Endothelial cell (in vitro differentiated cells): ENCODE data around the gene SDS. TPM values are rescaled to one million over a fixed set of nuclear protein-coding genes. Genes with fewer than 3 reads are reported as not detected.

ENCODE experiments used
- DNase-seq: peaks from one replicate; pipeline ENCODE4 v3.0.0; 2021; ENCODE audit warnings: low spot score
- H3K27ac Mint-ChIP-seq: one replicate; pipeline ENCODE4 v1.8.0; 2021; ENCODE audit warnings: mixed read lengths, inconsistent platforms; ENCODE audit not compliant: unreplicated experiment
- H3K27me3 Mint-ChIP-seq: one replicate; pipeline ENCODE4 v1.8.0; 2021; ENCODE audit warnings: mild to moderate bottlenecking, moderate library complexity, mixed read lengths, inconsistent platforms; ENCODE audit not compliant: unreplicated experiment
- H3K36me3 Mint-ChIP-seq: one replicate; pipeline ENCODE4 v1.8.0; 2021; ENCODE audit warnings: mild to moderate bottlenecking, low read depth, mixed read lengths, inconsistent platforms; ENCODE audit not compliant: unreplicated experiment
- H3K4me1 Mint-ChIP-seq: one replicate; pipeline ENCODE4 v1.8.0; 2021; ENCODE audit warnings: mild to moderate bottlenecking, mixed read lengths, inconsistent platforms; ENCODE audit not compliant: unreplicated experiment
- H3K4me3 Mint-ChIP-seq: one replicate; pipeline ENCODE4 v1.8.0; 2021; ENCODE audit warnings: mild to moderate bottlenecking, mixed read lengths, inconsistent platforms; ENCODE audit not compliant: unreplicated experiment
- H3K9me3 Mint-ChIP-seq: one replicate; pipeline ENCODE4 v1.8.0; 2021; ENCODE audit warnings: mixed read lengths, inconsistent platforms; ENCODE audit not compliant: unreplicated experiment
- total RNA-seq: library from RNA; stranded (reverse); fragmentation: NEBNext Ultra II Directional; extraction: Animal tissue kit (Norgen Biotek cat#: 25700); gene quantifications from one replicate; pipeline ENCODE4 v1.2.1, GENCODE V29; 2021; ENCODE audit not compliant: unreplicated experiment
- TF ChIP-seq, protein P1 (sequence below): fragments of 200-600 bp; sonication (generic); IDR thresholded peaks from one replicate; pipeline ENCODE4 v1.5.0; 2021; ENCODE audit warnings: antibody characterized with exemption; ENCODE audit not compliant: unreplicated experiment

The SDS gene
- total RNA-seq, 1 donor from 2014 or later = not detected

DNA sequence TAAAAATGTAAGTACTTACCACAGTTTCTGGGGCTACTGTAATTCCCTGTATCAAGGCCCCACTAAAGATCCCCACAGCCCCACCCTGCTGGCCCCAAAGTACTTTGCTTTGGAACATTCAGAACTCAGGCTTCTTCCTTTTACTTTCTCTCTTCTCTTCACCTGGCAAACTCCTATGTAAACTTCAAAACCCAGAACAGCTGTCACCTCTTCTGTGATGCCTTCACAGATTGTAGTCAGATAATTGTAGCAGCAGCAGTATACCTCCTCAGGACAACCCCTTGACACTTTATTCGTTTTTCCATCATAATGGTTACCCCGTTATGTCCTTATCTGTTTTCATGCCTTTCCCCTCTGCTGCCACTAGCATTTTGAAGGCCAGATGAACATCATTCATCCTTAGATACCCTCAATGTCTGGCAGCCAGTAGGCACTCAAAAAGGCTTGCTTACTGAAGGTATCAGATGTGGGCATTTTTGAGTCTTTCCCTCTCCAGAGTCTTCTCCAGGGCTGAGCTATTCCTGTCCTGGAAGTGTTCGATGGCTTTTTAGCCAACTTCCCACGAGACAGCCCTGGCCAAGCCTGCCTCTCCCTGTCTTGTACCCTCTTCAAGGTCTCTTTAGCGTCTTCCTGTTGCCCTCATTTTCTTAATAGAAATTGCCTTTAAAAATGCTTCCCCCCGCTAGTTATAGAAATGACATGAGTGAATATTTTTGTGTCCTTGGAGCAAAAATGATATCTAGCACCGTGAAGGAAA, 37.9 kb downstream of the SDS start:
- Mint-ChIP-seq H3K9me3 (no peaks in the 10 kb centered on the region), H3K27ac (no peak overlapping the region)
- TF ChIP-seq, protein P1, sequence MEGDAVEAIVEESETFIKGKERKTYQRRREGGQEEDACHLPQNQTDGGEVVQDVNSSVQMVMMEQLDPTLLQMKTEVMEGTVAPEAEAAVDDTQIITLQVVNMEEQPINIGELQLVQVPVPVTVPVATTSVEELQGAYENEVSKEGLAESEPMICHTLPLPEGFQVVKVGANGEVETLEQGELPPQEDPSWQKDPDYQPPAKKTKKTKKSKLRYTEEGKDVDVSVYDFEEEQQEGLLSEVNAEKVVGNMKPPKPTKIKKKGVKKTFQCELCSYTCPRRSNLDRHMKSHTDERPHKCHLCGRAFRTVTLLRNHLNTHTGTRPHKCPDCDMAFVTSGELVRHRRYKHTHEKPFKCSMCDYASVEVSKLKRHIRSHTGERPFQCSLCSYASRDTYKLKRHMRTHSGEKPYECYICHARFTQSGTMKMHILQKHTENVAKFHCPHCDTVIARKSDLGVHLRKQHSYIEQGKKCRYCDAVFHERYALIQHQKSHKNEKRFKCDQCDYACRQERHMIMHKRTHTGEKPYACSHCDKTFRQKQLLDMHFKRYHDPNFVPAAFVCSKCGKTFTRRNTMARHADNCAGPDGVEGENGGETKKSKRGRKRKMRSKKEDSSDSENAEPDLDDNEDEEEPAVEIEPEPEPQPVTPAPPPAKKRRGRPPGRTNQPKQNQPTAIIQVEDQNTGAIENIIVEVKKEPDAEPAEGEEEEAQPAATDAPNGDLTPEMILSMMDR = no peak

DNA sequence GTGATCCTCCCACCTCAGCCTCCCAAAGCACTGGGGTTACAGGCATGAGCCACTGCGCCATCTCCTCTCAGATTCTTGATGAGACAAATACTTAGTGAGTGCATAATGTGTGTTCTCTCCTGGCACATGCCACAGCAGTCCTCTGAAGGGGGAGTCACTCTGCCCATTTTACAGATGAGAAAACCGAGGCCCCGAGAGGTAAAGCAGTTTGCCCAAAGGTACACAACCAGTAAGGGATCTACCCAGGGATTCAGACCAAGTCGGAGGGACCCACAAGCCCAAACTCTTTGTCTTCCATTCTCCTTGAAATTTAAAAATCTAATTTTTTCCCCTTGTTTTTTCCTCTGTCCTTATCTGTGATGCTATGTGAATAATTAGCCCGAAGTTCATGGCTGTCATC, 39.0 kb downstream of the SDS start:
- Mint-ChIP-seq H3K4me3 (no peak overlapping the region), H3K9me3 (no peaks in the 10 kb centered on the region), H3K4me1 (no peaks in the 10 kb centered on the region), H3K36me3 (no peaks in the 10 kb centered on the region), H3K27me3 (peaks cover 3% of the 10 kb centered on the region), H3K27ac (no peak overlapping the region)
- DNase-seq = no peak
- TF ChIP-seq, protein P1 = no peak

More for the DNA sequence above, 37.9 kb downstream of the SDS start:
- Mint-ChIP-seq H3K4me3 (no peak overlapping the region), H3K4me1 (no peaks in the 10 kb centered on the region), H3K36me3 (no peaks in the 10 kb centered on the region), H3K27me3 (peaks cover 5% of the 10 kb centered on the region)
- DNase-seq = no peak

DNA sequence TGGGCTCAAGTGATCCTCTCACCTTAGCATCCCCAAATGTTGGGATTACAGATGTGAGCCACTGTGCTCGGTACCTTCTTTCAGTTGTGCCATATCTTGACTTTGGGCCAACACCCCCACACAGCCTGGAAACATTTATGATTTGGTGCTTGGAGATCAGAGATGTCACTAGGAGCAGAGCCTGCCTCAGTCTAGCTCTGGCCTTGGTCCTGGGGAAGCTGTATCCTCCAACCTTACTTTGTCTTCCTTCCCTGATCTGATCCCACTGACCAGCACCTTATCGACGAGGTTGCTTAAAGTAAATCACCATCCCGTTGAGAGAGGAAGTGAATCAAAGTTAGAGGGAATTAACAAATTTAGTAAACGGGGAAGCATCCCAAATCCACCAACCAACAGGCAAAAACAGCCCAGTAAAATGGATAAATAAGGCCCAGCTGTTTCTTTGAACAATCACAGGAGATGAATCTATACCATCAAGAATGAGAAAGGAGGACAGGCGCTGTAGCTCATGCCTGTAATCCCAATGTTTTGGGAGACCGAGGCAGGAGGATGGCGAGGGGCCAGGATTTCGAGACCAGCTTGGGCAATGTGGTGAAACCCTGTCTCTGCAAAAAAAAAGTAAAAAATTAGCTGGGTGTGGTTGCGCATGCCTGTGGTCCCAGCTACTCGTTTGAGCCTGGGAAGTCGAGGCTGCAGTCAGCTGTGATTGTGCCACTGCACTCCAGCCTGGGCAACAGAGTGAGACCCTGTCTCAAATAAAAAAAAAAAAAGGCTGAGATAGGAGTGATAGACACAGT, 41.9 kb downstream of the SDS start:
- H3K9me3 Mint-ChIP-seq = no peaks in the 10 kb centered on the region
- TF ChIP-seq, protein P1 = no peak
- DNase-seq = no peak
- peaks cover 6% of the 10 kb centered on the region for H3K4me1 Mint-ChIP-seq
- H3K27ac Mint-ChIP-seq = no peak overlapping the region
- H3K36me3 Mint-ChIP-seq = no peaks in the 10 kb centered on the region
- no peak overlapping the region for H3K4me3 Mint-ChIP-seq
- H3K27me3 Mint-ChIP-seq = peaks cover 3% of the 10 kb centered on the region

DNA sequence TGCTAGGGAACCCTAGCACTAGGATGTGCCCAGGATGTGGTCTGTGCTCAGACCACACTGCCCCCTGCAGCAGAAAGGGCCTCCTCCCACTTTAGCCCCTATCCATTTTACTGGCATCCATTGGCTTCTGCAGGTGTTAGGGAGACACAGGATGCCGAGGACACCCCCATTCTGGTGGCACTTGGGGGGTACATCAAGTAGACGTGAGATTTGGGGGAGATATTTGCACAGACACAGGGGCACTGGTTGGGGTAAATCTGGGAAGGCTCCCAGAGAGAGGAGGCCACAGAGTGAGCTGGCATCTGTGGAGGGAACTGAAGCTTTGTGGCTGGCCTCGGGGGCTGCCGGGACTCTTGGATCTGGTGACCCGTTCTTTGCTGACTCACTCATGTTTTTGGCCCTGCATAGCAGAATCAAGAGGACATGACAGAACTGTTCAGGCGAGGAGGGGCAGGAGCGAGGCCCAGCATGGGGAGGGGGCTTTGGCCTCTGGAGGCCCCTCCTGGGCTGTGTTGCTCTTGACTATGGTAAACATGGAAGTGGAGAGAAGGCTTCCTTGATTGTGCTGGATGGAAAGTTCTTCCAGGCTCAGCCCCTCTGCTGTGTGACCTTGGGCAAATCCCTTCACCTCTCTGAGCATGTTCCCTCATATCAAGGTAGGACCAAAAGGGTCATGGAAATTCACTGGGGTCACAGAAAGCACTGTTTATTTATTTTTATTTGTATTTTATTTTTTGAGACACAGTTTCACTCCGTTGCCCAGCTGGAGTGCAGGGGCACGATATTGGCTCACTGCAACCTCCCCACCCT, 43.5 kb downstream of the SDS start:
- Mint-ChIP-seq H3K4me3 (no peak overlapping the region), H3K36me3 (no peaks in the 10 kb centered on the region), H3K27me3 (peaks cover 3% of the 10 kb centered on the region), H3K4me1 (peaks cover 6% of the 10 kb centered on the region), H3K27ac (no peak overlapping the region), H3K9me3 (no peaks in the 10 kb centered on the region)
- TF ChIP-seq, protein P1 = no peak
- DNase-seq = no peak
